Activated naive CD4-positive, alpha-beta T cell treated with anti-CD3 and anti-CD28 coated beads, Interleukin-2, amount 50 U/mL, for 24 hours (primary cell): ENCODE measurements around the gene TOPORS.
A peak's percentile ranks its signal among the peaks of the same experiment; 100 is the strongest.
"Not testable (repeated sequence)": the region's sequence is repeated elsewhere in the genome, so short reads cannot be mapped to it uniquely, and the experiment has no call there.

ENCODE experiments used
- H3K27ac Mint-ChIP-seq: one replicate; pipeline ENCODE4 v1.8.0; 2021; ENCODE audit warnings: mild to moderate bottlenecking, mixed read lengths
- H3K27me3 Mint-ChIP-seq: one replicate; pipeline ENCODE4 v1.8.0; 2021; ENCODE audit warnings: mixed read lengths
- H3K36me3 Mint-ChIP-seq: one replicate; pipeline ENCODE4 v1.8.0; 2021; ENCODE audit warnings: mixed read lengths
- H3K4me1 Mint-ChIP-seq: one replicate; pipeline ENCODE4 v1.8.0; 2021; ENCODE audit warnings: mixed read lengths
- H3K4me3 Mint-ChIP-seq: one replicate; pipeline ENCODE4 v1.8.0; 2021; ENCODE audit warnings: mild to moderate bottlenecking, mixed read lengths
- H3K9me3 Mint-ChIP-seq: one replicate; pipeline ENCODE4 v1.8.0; 2021; ENCODE audit warnings: mixed read lengths

The TOPORS gene

GRCh38 chr9:32573821-32574220 is 21.4 kb upstream of the TOPORS start:
- Mint-ChIP-seq H3K4me1 (peaks cover 32% of the 10 kb centered on the region), H3K9me3 (no peaks in the 10 kb centered on the region), H3K36me3 (no peaks in the 10 kb centered on the region), H3K27me3 (no peaks in the 10 kb centered on the region), H3K27ac (peak overlapping the region; percentile 96), H3K4me3 (peak overlapping the region; percentile 100)

- H3K4me1 Mint-ChIP-seq, result peaks cover 36% of the 10 kb centered on the region
- H3K4me3 Mint-ChIP-seq, result peak within 1 kb of the TSS; percentile 100
- H3K9me3 Mint-ChIP-seq, result no peaks in the 10 kb centered on the region
- no peaks in the 10 kb centered on the region for H3K27me3 Mint-ChIP-seq
- H3K27ac Mint-ChIP-seq, result peak within 1 kb of the TSS; percentile 96
- peaks cover 4% of the 10 kb centered on the region for H3K36me3 Mint-ChIP-seq
Observed at GRCh38 chr9:32572900-32573523, 20.6 kb upstream of the TOPORS start, which contains the start of gene NDUFB6. Gene NDUFB6, minus strand, starts transcription at chr9:32573159. Its CDS starts 99 bp downstream, at chr9:32573060.

GRCh38 chr9:32571969-32572899 is 19.8 kb upstream of the TOPORS start:
- Mint-ChIP-seq H3K4me3 (peak overlapping the region; percentile 100), H3K27ac (peak overlapping the region; percentile 96), H3K36me3 (peaks cover 4% of the 10 kb centered on the region), H3K4me1 (peaks cover 39% of the 10 kb centered on the region), H3K27me3 (no peaks in the 10 kb centered on the region), H3K9me3 (no peaks in the 10 kb centered on the region)

- Mint-ChIP-seq H3K4me3 (no peak overlapping the region), H3K36me3 (peaks cover 11% of the 10 kb centered on the region), H3K9me3 (no peaks in the 10 kb centered on the region), H3K27me3 (no peaks in the 10 kb centered on the region), H3K27ac (peak overlapping the region; percentile 53), H3K4me1 (peaks cover 43% of the 10 kb centered on the region)
Observed at GRCh38 chr9:32570262-32570661, 17.9 kb upstream of the TOPORS start.

GRCh38 chr9:32566770-32567169 is 14.4 kb upstream of the TOPORS start:
- Mint-ChIP-seq H3K27me3 (no peaks in the 10 kb centered on the region), H3K27ac (no peak overlapping the region), H3K9me3 (no peaks in the 10 kb centered on the region), H3K36me3 (peaks cover 15% of the 10 kb centered on the region), H3K4me3 (no peak overlapping the region), H3K4me1 (peaks cover 38% of the 10 kb centered on the region)

GRCh38 chr9:32565967-32566366 is 13.6 kb upstream of the TOPORS start:
- Mint-ChIP-seq H3K27ac (no peak overlapping the region), H3K4me3 (no peak overlapping the region), H3K36me3 (peaks cover 17% of the 10 kb centered on the region), H3K27me3 (no peaks in the 10 kb centered on the region), H3K4me1 (peaks cover 40% of the 10 kb centered on the region), H3K9me3 (no peaks in the 10 kb centered on the region)

GRCh38 chr9:32558408-32558934 is 6.1 kb upstream of the TOPORS start:
- Mint-ChIP-seq H3K27me3 (no peaks in the 10 kb centered on the region), H3K4me3 (no peak overlapping the region), H3K4me1 (peaks cover 51% of the 10 kb centered on the region), H3K27ac (peak overlapping the region; percentile 80), H3K36me3 (peaks cover 5% of the 10 kb centered on the region), H3K9me3 (no peaks in the 10 kb centered on the region)

- H3K36me3 Mint-ChIP-seq, result peaks cover 5% of the 10 kb centered on the region
- H3K9me3 Mint-ChIP-seq, result no peaks in the 10 kb centered on the region
- H3K4me1 Mint-ChIP-seq, result peaks cover 47% of the 10 kb centered on the region
- H3K27me3 Mint-ChIP-seq, result no peaks in the 10 kb centered on the region
- no peak overlapping the region for H3K4me3 Mint-ChIP-seq
- peak overlapping the region; percentile 60 for H3K27ac Mint-ChIP-seq
Observed at GRCh38 chr9:32554591-32554990, 2.2 kb upstream of the TOPORS start.

- Mint-ChIP-seq H3K4me1 (peaks cover 47% of the 10 kb centered on the region), H3K27me3 (no peaks in the 10 kb centered on the region), H3K9me3 (no peaks in the 10 kb centered on the region), H3K4me3 (peak overlapping the region; percentile 24), H3K27ac (peak overlapping the region; percentile 76), H3K36me3 (peaks cover 5% of the 10 kb centered on the region)
Observed at GRCh38 chr9:32554107-32554506, 1.7 kb upstream of the TOPORS start.

GRCh38 chr9:32551276-32552051 is 922 bp downstream of the TOPORS start:
- peak overlapping the region; percentile 100 for H3K4me3 Mint-ChIP-seq
- H3K9me3 Mint-ChIP-seq, result no peaks in the 10 kb centered on the region
- no peaks in the 10 kb centered on the region for H3K27me3 Mint-ChIP-seq
- H3K27ac Mint-ChIP-seq, result peak overlapping the region; percentile 100
- H3K4me1 Mint-ChIP-seq, result peaks cover 52% of the 10 kb centered on the region
- H3K36me3 Mint-ChIP-seq, result peaks cover 6% of the 10 kb centered on the region

- Mint-ChIP-seq H3K36me3 (peaks cover 4% of the 10 kb centered on the region), H3K27me3 (no peaks in the 10 kb centered on the region), H3K9me3 (no peaks in the 10 kb centered on the region), H3K4me1 (peaks cover 52% of the 10 kb centered on the region), H3K4me3 (peak overlapping the region; percentile 100), H3K27ac (peak overlapping the region; percentile 100)
Observed at GRCh38 chr9:32550562-32551275, 1.7 kb downstream of the TOPORS start.

GRCh38 chr9:32550150-32550561 is 2.2 kb downstream of the TOPORS start:
- peak overlapping the region; percentile 79 for H3K27ac Mint-ChIP-seq
- H3K4me3 Mint-ChIP-seq, result peak overlapping the region; percentile 100
- H3K4me1 Mint-ChIP-seq, result peaks cover 52% of the 10 kb centered on the region
- H3K9me3 Mint-ChIP-seq, result no peaks in the 10 kb centered on the region
- H3K36me3 Mint-ChIP-seq, result peaks cover 4% of the 10 kb centered on the region
- H3K27me3 Mint-ChIP-seq, result no peaks in the 10 kb centered on the region

GRCh38 chr9:32548213-32548612 is 4.2 kb downstream of the TOPORS start:
- H3K4me3 Mint-ChIP-seq, result not testable (repeated sequence)
- peaks cover 43% of the 10 kb centered on the region for H3K4me1 Mint-ChIP-seq

GRCh38 chr9:32545884-32546283 is 6.5 kb downstream of the TOPORS start:
- peaks cover 17% of the 10 kb centered on the region for H3K36me3 Mint-ChIP-seq
- H3K4me1 Mint-ChIP-seq, result peaks cover 46% of the 10 kb centered on the region
- H3K4me3 Mint-ChIP-seq, result no peak overlapping the region
- no peak overlapping the region for H3K27ac Mint-ChIP-seq
- no peaks in the 10 kb centered on the region for H3K27me3 Mint-ChIP-seq
- no peaks in the 10 kb centered on the region for H3K9me3 Mint-ChIP-seq

More at GRCh38 chr9:32548213-32548612, 4.2 kb downstream of the TOPORS start:
- not testable (repeated sequence) for H3K27ac Mint-ChIP-seq, H3K27me3 Mint-ChIP-seq, H3K9me3 Mint-ChIP-seq, H3K36me3 Mint-ChIP-seq

- H3K27me3 Mint-ChIP-seq, result no peaks in the 10 kb centered on the region
- H3K4me1 Mint-ChIP-seq, result peaks cover 26% of the 10 kb centered on the region
- H3K4me3 Mint-ChIP-seq, result no peak overlapping the region
- no peak overlapping the region for H3K27ac Mint-ChIP-seq
- H3K9me3 Mint-ChIP-seq, result no peaks in the 10 kb centered on the region
- peaks cover 17% of the 10 kb centered on the region for H3K36me3 Mint-ChIP-seq
Observed at GRCh38 chr9:32543047-32543446, 9.3 kb downstream of the TOPORS start.
